NB4 (cell line): Measurements from ENCODE around the gene UGGT1.

ENCODE experiments used
- MYC ChIP-seq: IDR thresholded peaks from 2 replicates; pipeline ENCODE4 v1.6.1; 2011; ENCODE audit warnings: low read depth, low read length
- POLR2A ChIP-seq: IDR thresholded peaks from 2 replicates; pipeline ENCODE4 v1.6.1; 2011; ENCODE audit warnings: mild to moderate bottlenecking; ENCODE audit not compliant: insufficient read length; ENCODE audit errors: extremely low read depth
- TF ChIP-seq, protein P1 (sequence below): IDR thresholded peaks from one replicate; pipeline ENCODE4 v1.5.1; 2012; ENCODE audit warnings: low read depth, low read length

- TF ChIP-seq, protein P1, sequence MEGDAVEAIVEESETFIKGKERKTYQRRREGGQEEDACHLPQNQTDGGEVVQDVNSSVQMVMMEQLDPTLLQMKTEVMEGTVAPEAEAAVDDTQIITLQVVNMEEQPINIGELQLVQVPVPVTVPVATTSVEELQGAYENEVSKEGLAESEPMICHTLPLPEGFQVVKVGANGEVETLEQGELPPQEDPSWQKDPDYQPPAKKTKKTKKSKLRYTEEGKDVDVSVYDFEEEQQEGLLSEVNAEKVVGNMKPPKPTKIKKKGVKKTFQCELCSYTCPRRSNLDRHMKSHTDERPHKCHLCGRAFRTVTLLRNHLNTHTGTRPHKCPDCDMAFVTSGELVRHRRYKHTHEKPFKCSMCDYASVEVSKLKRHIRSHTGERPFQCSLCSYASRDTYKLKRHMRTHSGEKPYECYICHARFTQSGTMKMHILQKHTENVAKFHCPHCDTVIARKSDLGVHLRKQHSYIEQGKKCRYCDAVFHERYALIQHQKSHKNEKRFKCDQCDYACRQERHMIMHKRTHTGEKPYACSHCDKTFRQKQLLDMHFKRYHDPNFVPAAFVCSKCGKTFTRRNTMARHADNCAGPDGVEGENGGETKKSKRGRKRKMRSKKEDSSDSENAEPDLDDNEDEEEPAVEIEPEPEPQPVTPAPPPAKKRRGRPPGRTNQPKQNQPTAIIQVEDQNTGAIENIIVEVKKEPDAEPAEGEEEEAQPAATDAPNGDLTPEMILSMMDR, result no peak
- no peak for TF ChIP-seq POLR2A
- TF ChIP-seq MYC, result no peak
These were observed 147.1 kb downstream of the UGGT1 start for GRCh38 chr2:128237911-128238697.
